DND-41 (cell line): ENCODE data around the gene NHLRC4.

Experiments
- CTCF ChIP-seq: IDR thresholded peaks from 2 replicates; pipeline ENCODE4 v1.5.1; 2012; ENCODE audit warnings: borderline replicate concordance, low read length, moderate library complexity, mild to moderate bottlenecking; ENCODE audit not compliant: poor library complexity, severe bottlenecking; ENCODE audit errors: extremely low read depth
- EZH2 ChIP-seq: IDR thresholded peaks from 3 replicates; pipeline ENCODE4 v1.6.1; 2012; ENCODE audit warnings: borderline replicate concordance, low read depth, mild to moderate bottlenecking, moderate library complexity, low read length, inconsistent platforms; ENCODE audit not compliant: severe bottlenecking

- TF ChIP-seq CTCF: no peak
- TF ChIP-seq EZH2: no peak
These were observed 22.3 kb upstream of the NHLRC4 start for GRCh38 chr16:544517-544916.
